GM21717 (cell line): Measurements from ENCODE around the gene HCFC1R1.

Experiments
- ATAC-seq: cut with Tn5 transposase; IDR thresholded peaks from one replicate; pipeline ENCODE4 v1.9.1; 2021; ENCODE audit warnings: mild to moderate bottlenecking, moderate library complexity; ENCODE audit not compliant: unreplicated experiment

HCFC1R1 gene

DNA sequence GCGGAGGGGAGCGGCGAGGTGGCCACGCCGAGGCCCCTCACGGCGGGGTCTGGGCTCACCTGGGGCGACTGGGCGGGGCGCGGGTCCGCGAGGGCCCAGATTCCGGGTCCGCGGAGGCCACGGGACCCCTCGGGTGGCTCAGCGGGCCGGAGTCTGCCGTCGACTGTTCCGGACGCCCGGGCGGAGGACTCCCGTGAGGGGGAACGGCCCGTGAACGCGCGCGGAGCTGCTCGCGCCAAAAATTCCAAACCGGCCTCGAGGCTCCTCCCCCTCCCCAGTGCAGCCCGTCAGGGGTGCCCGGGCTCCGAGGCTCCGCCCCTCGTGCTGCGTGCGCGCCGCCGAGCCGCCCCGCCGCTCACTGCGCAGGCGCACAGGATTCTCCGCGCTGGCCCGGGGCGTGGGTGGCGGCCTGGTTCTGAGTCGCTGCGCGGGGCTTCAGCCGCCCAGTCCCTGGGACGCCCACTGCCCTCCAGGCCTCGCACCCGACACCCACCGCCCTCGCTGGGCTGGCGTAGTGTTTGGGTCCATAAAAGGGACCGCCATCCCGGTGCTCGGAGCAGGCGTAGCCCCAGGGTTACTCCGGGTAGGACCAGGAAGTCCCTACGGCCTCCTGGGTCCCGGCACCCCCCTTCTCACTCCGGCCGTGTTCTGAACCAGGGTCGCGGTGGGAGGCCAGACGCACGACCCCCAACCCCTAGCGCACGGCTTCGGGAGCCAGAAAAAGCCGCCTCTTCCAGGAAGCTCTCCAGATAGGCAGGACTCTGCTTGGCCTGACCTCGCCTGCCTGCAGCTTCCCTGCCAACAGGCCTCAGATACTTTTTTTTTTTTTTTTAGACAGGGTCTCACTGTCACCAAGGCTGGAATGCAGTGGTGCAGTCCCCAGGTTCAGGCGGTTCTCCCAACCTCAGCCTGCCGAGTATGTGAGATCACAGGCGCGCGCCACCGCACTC is 43.2 kb downstream of the HCFC1R1 start, which contains the start of gene PKMYT1:
TSS of gene PKMYT1 (minus strand) at position 220 of the 950 bp plus-strand sequence. CDS start 789 bp downstream, outside the sequence.
- peak; percentile 45 for ATAC-seq

DNA sequence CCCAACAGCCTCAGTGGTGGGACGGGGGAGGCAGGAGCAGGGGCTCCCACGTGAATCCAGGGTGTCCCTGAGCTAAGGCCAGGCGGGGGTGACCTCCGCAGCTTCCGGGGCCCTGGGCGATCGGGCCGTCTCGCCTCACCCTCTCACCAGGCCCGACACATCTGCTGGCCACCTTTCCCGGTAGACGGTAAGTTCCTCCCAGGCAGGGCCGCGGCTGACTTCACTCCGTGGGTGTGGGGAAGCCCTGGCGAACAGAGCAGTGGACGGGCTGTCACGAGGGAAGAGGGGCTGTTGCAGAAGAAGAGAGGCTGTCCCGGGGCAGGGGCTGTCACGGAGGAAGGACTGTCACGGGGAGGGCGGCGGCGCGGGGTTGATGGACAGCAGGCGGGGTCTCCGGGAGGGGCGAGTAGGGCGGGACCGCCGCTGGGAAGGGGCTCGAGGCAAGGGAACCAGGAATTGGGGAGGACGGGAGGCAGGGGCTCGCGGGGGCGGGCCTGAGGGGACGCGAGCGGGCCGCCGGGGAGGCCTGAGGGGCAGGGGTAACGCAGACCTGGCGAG is 44.0 kb downstream of the HCFC1R1 start:
- ATAC-seq, result no peak

DNA sequence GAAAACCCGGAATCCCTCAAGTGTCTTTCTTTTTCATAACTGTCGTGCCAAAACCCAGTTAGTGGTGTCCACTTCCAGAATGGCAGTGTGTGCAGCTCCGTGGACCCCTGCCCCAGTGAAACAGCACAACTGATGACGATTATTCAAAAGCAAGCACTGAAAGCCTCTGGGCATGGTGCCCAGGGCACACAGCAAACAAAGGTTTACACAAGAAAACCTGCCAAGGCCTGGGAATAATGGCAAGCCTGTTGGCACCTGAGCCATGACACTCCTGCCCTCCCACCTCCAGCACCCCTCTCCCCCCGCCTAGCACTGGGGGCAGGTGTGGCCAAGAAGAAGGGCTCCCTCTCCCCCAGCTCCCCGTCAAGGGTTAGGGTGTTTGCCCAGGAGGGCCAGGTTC is 46.3 kb downstream of the HCFC1R1 start:
- ATAC-seq, result no peak

DNA sequence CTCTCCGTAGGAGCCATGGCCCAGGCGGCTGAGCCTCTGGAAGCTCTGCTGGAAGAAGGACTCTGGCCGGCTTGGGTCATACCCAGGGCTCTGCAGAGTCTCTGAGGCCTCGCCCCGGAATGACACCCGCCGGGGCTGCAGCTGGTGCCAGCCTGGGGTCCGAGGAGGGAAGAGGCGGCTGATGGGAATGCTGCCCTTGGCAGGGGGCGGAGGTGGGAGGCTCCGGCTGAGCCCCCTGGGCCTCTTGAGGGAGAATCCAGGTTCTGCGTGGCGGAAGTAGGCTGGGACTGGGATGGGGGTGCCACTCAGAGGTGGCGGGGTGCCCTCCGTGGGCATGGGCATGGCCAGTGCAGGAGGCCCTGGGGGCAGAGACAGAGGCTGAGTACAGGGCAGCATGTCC is 47.1 kb downstream of the HCFC1R1 start:
- ATAC-seq, result no peak

DNA sequence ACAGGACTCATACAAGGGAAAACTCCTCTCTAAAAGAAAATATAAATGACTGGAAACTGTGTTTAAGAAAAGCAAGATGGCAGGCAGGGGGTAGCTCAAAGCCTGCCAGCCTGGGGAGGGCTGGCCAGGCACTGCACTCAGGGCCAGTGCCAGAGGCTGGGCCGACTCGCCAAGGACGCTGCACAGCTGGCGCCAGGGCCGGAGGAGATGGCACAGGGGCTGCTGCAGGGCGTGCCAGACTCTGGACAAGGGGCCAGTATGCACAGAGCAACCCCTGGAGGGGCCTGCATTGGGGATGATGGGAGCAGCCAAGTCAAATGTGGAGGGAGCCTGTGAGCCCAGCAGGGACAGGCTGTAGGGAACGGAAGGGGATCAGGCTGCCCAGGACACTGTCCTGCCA is 47.5 kb downstream of the HCFC1R1 start:
- ATAC-seq, result no peak

DNA sequence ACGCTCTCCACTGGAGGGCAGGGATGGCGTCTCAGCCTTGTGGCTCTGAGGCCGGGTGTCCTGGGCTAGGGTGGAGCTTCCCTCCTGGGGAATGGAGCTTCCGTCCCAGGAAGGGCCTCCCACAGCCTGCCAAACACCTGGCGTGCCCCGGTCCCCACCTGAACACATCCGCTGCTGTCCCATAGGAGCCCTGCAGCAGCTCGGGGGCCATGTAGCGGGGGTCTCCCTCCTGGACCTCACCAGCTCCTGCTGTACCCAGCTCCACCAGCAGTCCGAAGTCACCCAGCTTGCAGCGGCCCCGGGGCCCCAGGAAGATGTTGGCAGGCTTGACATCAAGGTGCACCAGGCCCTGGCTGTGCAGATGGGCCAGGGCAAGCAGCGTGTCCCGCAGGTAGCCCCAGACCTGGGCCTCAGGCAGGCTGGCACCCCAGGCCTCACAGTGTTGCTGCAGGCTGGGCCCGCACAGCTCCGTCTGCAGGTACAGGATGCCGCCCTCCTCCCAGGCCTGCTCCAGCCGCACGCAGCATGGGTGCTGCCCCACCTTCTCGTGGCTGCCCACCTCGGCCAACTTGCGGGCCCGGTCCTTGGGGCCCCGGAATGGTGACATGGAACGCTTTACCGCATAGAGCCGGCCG is 48.5 kb downstream of the HCFC1R1 start:
- ATAC-seq, result no peak

DNA sequence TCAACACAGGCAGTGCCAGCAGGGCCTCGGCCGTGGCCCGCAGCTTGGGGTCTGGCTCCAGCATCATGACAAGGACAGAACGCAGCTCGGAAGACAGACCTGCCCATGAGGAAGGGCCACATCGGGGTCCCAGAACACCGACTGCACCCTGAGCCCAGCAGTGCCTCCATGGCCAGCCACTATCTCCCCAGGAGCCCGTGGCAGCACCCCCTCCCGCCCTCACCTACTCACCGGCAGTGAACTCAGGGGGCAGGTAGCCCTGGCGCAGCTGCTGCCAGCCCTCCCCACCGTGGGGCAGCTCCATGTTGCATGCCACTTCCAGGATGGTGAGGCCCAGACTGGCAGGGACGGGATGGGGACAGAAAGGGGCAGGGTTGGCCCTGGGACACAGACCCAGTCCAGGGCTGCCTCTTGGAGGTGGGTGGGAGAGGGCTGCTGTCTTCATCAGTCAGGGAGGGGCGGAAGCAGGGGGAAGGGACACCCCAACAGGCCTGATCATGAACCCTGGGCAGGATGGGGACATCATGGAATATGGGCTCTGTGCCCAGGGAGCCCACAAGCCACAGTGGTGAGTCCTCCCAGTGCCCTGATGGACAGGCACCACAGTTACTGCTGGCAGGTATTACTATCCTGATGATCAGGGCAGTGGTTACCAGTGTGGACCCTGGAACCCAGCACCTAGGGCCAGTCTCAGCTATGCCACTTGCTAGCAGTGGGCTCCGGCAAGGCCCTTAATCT is 49.3 kb downstream of the HCFC1R1 start:
- no peak for ATAC-seq

DNA sequence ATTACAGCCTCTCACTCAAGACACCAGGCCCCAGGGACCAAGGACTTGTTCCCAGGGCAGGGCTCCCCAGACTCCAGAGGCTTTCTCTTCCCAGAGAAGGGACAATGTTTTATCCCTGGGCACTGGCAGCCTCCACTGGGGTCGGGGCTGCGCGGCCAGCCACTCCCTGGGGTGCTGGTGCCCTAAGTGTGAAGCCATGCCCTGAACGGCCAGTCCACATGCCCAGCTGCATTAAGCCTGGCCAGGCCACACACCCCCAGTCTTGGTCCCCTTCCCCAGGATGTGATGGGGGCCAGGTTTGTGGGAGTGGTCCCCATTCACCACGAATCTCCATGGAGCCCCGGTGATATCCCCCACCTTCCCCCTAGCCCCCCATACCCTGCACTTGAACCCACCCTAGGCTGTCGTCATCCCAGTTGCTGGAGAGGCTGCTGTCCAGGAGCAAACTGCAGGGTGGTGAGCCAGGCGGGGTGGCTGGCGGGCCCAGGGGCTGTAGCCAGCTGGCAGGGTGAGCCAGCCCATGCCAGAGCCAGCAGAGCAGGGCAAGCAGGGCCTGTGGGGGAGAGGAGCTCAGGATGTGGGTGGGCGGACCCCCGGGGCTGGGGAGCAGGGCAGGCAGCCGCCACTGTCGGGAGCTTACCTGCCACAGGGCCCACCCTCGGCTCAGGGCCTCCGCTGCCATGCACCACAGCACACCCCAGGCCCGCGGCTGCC is 50.0 kb downstream of the HCFC1R1 start:
- ATAC-seq, result no peak

DNA sequence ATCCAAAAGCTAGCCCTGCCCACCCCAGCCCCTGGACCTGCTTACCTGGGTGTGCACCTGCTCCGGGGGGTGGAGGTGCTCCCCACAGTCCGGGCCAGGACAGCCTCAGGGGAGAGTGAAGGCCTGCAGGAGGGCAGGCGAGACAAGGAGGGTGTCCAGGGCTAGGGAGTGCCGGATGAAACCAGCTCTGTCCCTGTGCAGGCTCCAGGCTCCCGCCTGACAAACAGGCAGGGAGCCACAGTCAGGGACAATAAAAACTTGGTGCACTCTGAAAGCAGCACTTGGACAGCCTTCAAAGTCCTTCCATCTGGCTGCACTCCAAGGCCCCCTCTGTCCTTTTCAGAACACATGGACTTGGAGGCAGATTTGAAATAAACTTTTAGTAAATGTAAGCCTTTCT is 50.6 kb downstream of the HCFC1R1 start:
- ATAC-seq, result no peak
